Neural cell (in vitro differentiated cells): ENCODE measurements around the gene TAAR2. TPM values are rescaled to one million over a fixed set of nuclear protein-coding genes. Genes with fewer than 3 reads are reported as not detected.

Experiments
- H2AFZ ChIP-seq: fragments of 200-600, 300-800 bp; sonication (generic), shearing (Covaris generic); 2 replicates; pipeline ENCODE4 v1.6.0; 2014; ENCODE audit warnings: low read depth, mild to moderate bottlenecking, antibody characterized with exemption, low read length, moderate library complexity
- H3F3A ChIP-seq: fragments of 200-600 bp; shearing (Covaris generic); 2 replicates; pipeline ENCODE4 v1.6.1; 2016; ENCODE audit warnings: mild to moderate bottlenecking, moderate library complexity, mixed read lengths, antibody characterized with exemption, low read length; ENCODE audit not compliant: insufficient read depth, poor library complexity, severe bottlenecking
- H3K27ac ChIP-seq: fragments of 200-600, 300-800 bp; sonication (generic), shearing (Covaris generic); 2 replicates; pipeline ENCODE4 v1.5.1; 2014; ENCODE audit warnings: mild to moderate bottlenecking, low read length, moderate library complexity
- H3K27me3 ChIP-seq: fragments of 300-800, 200-600 bp; sonication (generic), shearing (Covaris generic); 2 replicates; pipeline ENCODE4 v1.6.0; 2014; ENCODE audit warnings: mild to moderate bottlenecking, low read depth, low read length, moderate library complexity; ENCODE audit not compliant: insufficient read depth
- H3K36me3 ChIP-seq: fragments of 300-800, 200-600 bp; sonication (generic), shearing (Covaris generic); 2 replicates; pipeline ENCODE4 v1.5.1; 2014; ENCODE audit warnings: mild to moderate bottlenecking, antibody characterized with exemption, low read length, moderate library complexity; ENCODE audit not compliant: insufficient read depth
- H3K4me2 ChIP-seq: fragments of 300-800, 200-600 bp; sonication (generic), shearing (Covaris generic); 2 replicates; pipeline ENCODE4 v1.6.0; 2014; ENCODE audit warnings: mild to moderate bottlenecking, low read length
- H3K4me3 ChIP-seq: fragments of 300-800, 200-600 bp; sonication (generic), shearing (Covaris generic); 2 replicates; pipeline ENCODE4 v1.5.1; 2014; ENCODE audit warnings: mild to moderate bottlenecking, low read length, moderate library complexity
- H3K79me2 ChIP-seq: fragments of 200-600 bp; shearing (Covaris generic); replicated peaks from 2 replicates; pipeline ENCODE4 v1.6.0; 2014; ENCODE audit warnings: mild to moderate bottlenecking, low read length, moderate library complexity; ENCODE audit not compliant: insufficient read depth
- H3K9ac ChIP-seq: fragments of 300-800, 200-600 bp; sonication (generic), shearing (Covaris generic); 2 replicates; pipeline ENCODE4 v1.6.1; 2016; ENCODE audit warnings: mild to moderate bottlenecking, low read length, mixed read lengths
- H3K9me2 ChIP-seq: fragments of 200-600 bp; shearing (Covaris generic); 2 replicates; pipeline ENCODE4 v1.6.1; 2016; ENCODE audit warnings: mild to moderate bottlenecking, low read length, mixed read lengths; ENCODE audit not compliant: insufficient read depth
- H3K9me3 ChIP-seq: fragments of 200-600, 300-800 bp; sonication (generic), shearing (Covaris generic); 2 replicates; pipeline ENCODE4 v1.6.1; 2016; ENCODE audit warnings: mild to moderate bottlenecking, mixed run types, low read length, moderate library complexity, mixed read lengths
- H4K20me1 ChIP-seq: fragments of 200-600 bp; shearing (Covaris generic); 2 replicates; pipeline ENCODE4 v1.6.1; 2016; ENCODE audit warnings: mild to moderate bottlenecking, mixed run types; ENCODE audit not compliant: insufficient read depth
- EP300 ChIP-seq: fragments of 450-650 bp; conservative IDR thresholded peaks from 2 replicates; pipeline ENCODE4 v1.6.1; 2014; ENCODE audit warnings: antibody characterized with exemption, mild to moderate bottlenecking, moderate library complexity; ENCODE audit not compliant: poor library complexity, severe bottlenecking
- EZH2 ChIP-seq: fragments of 200-600, 300-800 bp; shearing (Covaris generic), sonication (generic); IDR thresholded peaks from 2 replicates; pipeline ENCODE4 v1.6.1; 2014; ENCODE audit warnings: antibody characterized with exemption, low read length, borderline replicate concordance, mild to moderate bottlenecking; ENCODE audit not compliant: insufficient read depth, poor library complexity, severe bottlenecking
- POLR2AphosphoS5 ChIP-seq: IDR thresholded peaks from 2 replicates; pipeline ENCODE4 v1.6.1; 2012
- RAD21 ChIP-seq: fragments of 450-650 bp; conservative IDR thresholded peaks from 2 replicates; pipeline ENCODE4 v1.6.1; 2014; ENCODE audit warnings: antibody characterized with exemption, mild to moderate bottlenecking, moderate library complexity
- TAF1 ChIP-seq: IDR thresholded peaks from 2 replicates; pipeline ENCODE4 v1.6.1; 2012; ENCODE audit warnings: low read depth
- polyA plus RNA-seq: library from polyadenylated mRNA; depleted of rRNA; stranded (reverse); fragments of >200 nt; gene quantifications from 2 replicates; pipeline ENCODE4 v1.2.3, GENCODE V29; 2014
- TF ChIP-seq, protein P1 (sequence below): IDR thresholded peaks from 2 replicates; pipeline ENCODE4 v1.6.1; 2012; ENCODE audit warnings: borderline replicate concordance
- TF ChIP-seq, protein P2 (sequence below): fragments of 450-650 bp; IDR thresholded peaks from 2 replicates; pipeline ENCODE4 v1.5.1; 2014; ENCODE audit warnings: antibody characterized with exemption, mild to moderate bottlenecking, moderate library complexity; ENCODE audit not compliant: poor library complexity, severe bottlenecking

Gene TAAR2
- polyA plus RNA-seq, 1 donor from 2014 or later = not detected

DNA sequence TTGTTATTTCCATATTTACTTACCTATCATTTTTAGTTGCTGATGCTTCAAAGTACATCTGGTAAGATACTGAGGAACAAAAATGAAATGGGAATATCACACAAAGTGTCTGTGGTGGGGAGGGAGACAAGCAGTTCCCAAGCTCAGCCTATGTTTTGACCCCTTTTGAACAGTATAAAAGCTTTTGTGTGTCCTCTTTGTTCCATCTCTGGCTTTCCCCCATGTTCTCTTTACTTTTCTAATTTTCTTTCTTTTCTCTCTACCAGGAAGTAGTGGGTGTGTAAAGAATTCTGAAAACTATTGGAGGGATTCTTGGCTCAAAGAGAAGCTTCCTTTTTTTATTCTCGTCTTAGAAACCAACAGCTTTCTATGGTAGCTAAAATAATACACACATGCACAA lies 7.4 kb downstream of the TAAR2 start:
- Histone ChIP-seq H3K79me2 (no peaks in the 10 kb centered on the region), H3K9me2 (no peaks in the 10 kb centered on the region), H2AFZ (no peak overlapping the region), H4K20me1 (no peaks in the 10 kb centered on the region), H3K4me3 (no peak overlapping the region), H3F3A (no peaks in the 10 kb centered on the region), H3K36me3 (no peaks in the 10 kb centered on the region), H3K27ac (no peak overlapping the region), H3K9me3 (no peaks in the 10 kb centered on the region), H3K9ac (no peak overlapping the region), H3K27me3 (no peaks in the 10 kb centered on the region), H3K4me2 (no peak overlapping the region)
- TF ChIP-seq, protein P1, sequence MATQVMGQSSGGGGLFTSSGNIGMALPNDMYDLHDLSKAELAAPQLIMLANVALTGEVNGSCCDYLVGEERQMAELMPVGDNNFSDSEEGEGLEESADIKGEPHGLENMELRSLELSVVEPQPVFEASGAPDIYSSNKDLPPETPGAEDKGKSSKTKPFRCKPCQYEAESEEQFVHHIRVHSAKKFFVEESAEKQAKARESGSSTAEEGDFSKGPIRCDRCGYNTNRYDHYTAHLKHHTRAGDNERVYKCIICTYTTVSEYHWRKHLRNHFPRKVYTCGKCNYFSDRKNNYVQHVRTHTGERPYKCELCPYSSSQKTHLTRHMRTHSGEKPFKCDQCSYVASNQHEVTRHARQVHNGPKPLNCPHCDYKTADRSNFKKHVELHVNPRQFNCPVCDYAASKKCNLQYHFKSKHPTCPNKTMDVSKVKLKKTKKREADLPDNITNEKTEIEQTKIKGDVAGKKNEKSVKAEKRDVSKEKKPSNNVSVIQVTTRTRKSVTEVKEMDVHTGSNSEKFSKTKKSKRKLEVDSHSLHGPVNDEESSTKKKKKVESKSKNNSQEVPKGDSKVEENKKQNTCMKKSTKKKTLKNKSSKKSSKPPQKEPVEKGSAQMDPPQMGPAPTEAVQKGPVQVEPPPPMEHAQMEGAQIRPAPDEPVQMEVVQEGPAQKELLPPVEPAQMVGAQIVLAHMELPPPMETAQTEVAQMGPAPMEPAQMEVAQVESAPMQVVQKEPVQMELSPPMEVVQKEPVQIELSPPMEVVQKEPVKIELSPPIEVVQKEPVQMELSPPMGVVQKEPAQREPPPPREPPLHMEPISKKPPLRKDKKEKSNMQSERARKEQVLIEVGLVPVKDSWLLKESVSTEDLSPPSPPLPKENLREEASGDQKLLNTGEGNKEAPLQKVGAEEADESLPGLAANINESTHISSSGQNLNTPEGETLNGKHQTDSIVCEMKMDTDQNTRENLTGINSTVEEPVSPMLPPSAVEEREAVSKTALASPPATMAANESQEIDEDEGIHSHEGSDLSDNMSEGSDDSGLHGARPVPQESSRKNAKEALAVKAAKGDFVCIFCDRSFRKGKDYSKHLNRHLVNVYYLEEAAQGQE = no peak

DNA sequence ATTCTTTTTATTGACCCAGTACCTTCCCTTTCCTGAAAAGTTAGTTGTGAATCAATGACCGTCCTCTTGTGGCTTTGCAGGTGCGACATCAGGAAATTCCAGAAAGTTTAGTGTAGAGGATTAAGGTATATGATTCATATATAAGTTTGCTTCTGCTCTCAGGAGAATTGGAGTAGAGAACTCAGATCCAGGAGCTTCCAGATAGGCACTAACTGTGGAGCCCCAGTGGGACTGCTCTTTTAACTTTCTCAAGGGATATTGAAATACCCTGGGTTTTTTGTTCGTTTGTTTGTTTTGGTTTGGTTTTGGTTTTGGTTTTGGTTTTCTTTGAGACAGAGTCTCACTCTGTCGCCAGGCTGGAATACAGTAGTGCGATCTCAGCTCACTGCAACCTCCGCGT lies 9.5 kb downstream of the TAAR2 start:
- Histone ChIP-seq H4K20me1 (no peaks in the 10 kb centered on the region), H3K4me2 (no peak overlapping the region), H3K79me2 (no peaks in the 10 kb centered on the region)

DNA sequence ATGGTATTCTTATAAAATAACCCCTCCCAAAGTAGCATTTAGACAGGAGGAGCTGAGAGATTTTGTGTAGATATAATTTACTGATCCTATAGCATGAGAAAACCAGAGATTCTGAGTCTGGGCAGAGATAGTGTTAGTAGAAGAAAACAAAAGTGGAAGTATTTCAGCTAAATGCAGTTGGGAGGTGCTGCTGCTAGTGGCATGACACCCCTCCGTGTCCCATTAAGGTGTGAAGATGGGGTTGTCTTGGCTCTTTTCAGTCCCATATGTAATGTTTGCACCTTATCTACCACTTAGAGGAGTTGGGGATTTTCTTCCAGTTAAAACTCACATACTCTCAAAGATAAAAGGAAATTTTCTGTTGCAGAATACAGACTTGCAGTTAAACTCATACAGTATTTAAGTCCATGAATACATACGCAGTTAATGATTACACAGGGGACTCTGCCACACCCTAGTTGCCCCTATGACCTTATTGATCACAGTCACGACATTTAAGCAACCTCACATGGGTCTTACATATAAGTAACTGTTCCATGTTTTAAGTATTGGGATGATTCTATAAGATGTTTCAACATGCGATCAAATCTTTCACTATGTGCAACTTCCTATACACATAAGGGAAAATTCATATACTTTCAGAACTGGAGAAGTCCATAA lies 11.5 kb downstream of the TAAR2 start:
- no peak overlapping the region for H3K9ac ChIP-seq
- H3K79me2 ChIP-seq = no peaks in the 10 kb centered on the region
- H3K4me3 ChIP-seq = no peak overlapping the region
- no peaks in the 10 kb centered on the region for H4K20me1 ChIP-seq
- no peaks in the 10 kb centered on the region for H3K9me2 ChIP-seq
- H3F3A ChIP-seq = no peaks in the 10 kb centered on the region
- no peaks in the 10 kb centered on the region for H3K9me3 ChIP-seq
- H3K4me2 ChIP-seq = no peak overlapping the region
- no peaks in the 10 kb centered on the region for H3K27me3 ChIP-seq
- no peak overlapping the region for H3K27ac ChIP-seq
- H2AFZ ChIP-seq = no peak overlapping the region
- H3K36me3 ChIP-seq = no peaks in the 10 kb centered on the region
- TF ChIP-seq RAD21 (no peak), TAF1 (no peak), POLR2AphosphoS5 (no peak), EP300 (no peak), EZH2 (no peak)
- TF ChIP-seq, protein P1 = no peak
- TF ChIP-seq, protein P2, sequence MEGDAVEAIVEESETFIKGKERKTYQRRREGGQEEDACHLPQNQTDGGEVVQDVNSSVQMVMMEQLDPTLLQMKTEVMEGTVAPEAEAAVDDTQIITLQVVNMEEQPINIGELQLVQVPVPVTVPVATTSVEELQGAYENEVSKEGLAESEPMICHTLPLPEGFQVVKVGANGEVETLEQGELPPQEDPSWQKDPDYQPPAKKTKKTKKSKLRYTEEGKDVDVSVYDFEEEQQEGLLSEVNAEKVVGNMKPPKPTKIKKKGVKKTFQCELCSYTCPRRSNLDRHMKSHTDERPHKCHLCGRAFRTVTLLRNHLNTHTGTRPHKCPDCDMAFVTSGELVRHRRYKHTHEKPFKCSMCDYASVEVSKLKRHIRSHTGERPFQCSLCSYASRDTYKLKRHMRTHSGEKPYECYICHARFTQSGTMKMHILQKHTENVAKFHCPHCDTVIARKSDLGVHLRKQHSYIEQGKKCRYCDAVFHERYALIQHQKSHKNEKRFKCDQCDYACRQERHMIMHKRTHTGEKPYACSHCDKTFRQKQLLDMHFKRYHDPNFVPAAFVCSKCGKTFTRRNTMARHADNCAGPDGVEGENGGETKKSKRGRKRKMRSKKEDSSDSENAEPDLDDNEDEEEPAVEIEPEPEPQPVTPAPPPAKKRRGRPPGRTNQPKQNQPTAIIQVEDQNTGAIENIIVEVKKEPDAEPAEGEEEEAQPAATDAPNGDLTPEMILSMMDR = no peak

More for the DNA sequence above, 9.5 kb downstream of the TAAR2 start:
- H3K9ac ChIP-seq = no peak overlapping the region
- no peaks in the 10 kb centered on the region for H3K9me3 ChIP-seq
- H3K27me3 ChIP-seq = no peaks in the 10 kb centered on the region
- no peak overlapping the region for H3K27ac ChIP-seq
- H3K9me2 ChIP-seq = no peaks in the 10 kb centered on the region
- no peaks in the 10 kb centered on the region for H3K36me3 ChIP-seq
- H3F3A ChIP-seq = no peaks in the 10 kb centered on the region
- TF ChIP-seq, protein P1 = no peak
- no peak overlapping the region for H2AFZ ChIP-seq
- H3K4me3 ChIP-seq = no peak overlapping the region
